Activated naive CD8-positive, alpha-beta T cell treated with anti-CD3 and anti-CD28 coated beads, Interleukin-2, amount 50 U/mL, for 24 hours (primary cell): ENCODE data around the gene SDE2.
"Not testable (repeated sequence)": the region's sequence is repeated elsewhere in the genome, so short reads cannot be mapped to it uniquely, and the experiment has no call there.

Experiments used
- ATAC-seq: fragments of 150-1000 bp; cut with Tn5 transposase; one replicate; pipeline ENCODE4 v1.10.0; 2021
- DNase-seq: peaks from one replicate; pipeline ENCODE4 v3.0.0; 2021
- H3K27ac Mint-ChIP-seq: one replicate; pipeline ENCODE4 v1.8.0; 2021; ENCODE audit warnings: mild to moderate bottlenecking, mixed read lengths
- H3K27me3 Mint-ChIP-seq: one replicate; pipeline ENCODE4 v1.8.0; 2021; ENCODE audit warnings: mixed read lengths
- H3K36me3 Mint-ChIP-seq: one replicate; pipeline ENCODE4 v1.8.0; 2021; ENCODE audit warnings: low read depth, mixed read lengths
- H3K4me1 Mint-ChIP-seq: one replicate; pipeline ENCODE4 v1.8.0; 2021; ENCODE audit warnings: mixed read lengths
- H3K4me3 Mint-ChIP-seq: one replicate; pipeline ENCODE4 v1.8.0; 2021; ENCODE audit warnings: mild to moderate bottlenecking, moderate library complexity, mixed read lengths
- H3K9me3 Mint-ChIP-seq: one replicate; pipeline ENCODE4 v1.8.0; 2021; ENCODE audit warnings: mixed read lengths

The SDE2 gene

GRCh38 chr1:226023735-226024134 lies 24.6 kb upstream of the SDE2 start:
- H3K36me3 Mint-ChIP-seq, result no peaks in the 10 kb centered on the region
- no peaks in the 10 kb centered on the region for H3K27me3 Mint-ChIP-seq
- H3K27ac Mint-ChIP-seq, result no peak overlapping the region
- no peak for DNase-seq
- H3K4me1 Mint-ChIP-seq, result peaks cover 3% of the 10 kb centered on the region
- ATAC-seq, result no peak
- no peaks in the 10 kb centered on the region for H3K9me3 Mint-ChIP-seq
- H3K4me3 Mint-ChIP-seq, result no peak overlapping the region

DNA sequence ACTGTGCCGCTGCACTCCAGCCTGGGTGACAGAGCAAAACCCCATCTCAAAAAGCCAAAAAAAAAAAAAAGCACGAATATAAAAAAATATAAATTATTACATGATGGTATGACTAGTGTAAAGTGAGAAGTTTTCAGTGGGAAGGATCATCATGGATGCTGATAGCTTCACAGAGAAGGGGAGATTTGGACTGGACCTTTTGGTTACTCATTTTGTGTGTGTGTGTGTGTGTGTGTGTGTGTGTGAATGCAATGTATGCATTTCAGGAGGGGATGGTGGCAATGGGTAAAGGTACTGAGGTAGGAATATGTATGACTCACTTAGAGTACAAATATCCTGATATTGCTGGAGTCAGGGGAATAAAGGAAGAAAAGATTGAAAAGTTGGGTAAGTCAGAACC lies 22.7 kb upstream of the SDE2 start:
- no peak for ATAC-seq
- Mint-ChIP-seq H3K27ac (peak overlapping the region; percentile 12), H3K9me3 (no peaks in the 10 kb centered on the region), H3K27me3 (no peaks in the 10 kb centered on the region), H3K4me1 (no peaks in the 10 kb centered on the region), H3K36me3 (no peaks in the 10 kb centered on the region), H3K4me3 (no peak overlapping the region)
- DNase-seq, result no peak

GRCh38 chr1:226021401-226021800 lies 22.3 kb upstream of the SDE2 start:
- Mint-ChIP-seq H3K27ac (no peak overlapping the region), H3K4me3 (no peak overlapping the region), H3K9me3 (no peaks in the 10 kb centered on the region), H3K4me1 (no peaks in the 10 kb centered on the region), H3K27me3 (no peaks in the 10 kb centered on the region), H3K36me3 (no peaks in the 10 kb centered on the region)
- no peak for ATAC-seq
- DNase-seq, result no peak

DNA sequence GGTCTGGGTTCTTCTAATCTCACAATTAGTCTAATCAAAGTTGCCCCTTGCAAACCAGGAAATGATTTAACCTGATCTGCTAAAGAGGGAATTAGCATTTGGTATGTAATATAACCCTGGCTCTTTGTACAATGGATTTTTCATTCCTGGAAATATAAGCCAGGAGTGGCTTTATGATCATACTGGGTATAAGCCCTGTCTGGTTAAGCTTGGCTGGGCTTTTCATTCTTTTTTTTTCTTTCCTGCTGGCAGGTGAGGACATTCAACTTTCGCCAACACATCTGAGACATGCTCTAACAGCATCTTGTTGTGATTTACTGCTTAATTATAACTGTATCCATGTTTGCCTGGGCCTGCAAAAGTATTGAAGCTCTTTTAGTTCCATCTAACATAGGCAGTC lies 20.4 kb upstream of the SDE2 start:
- no peaks in the 10 kb centered on the region for H3K27me3 Mint-ChIP-seq
- no peaks in the 10 kb centered on the region for H3K36me3 Mint-ChIP-seq
- no peak overlapping the region for H3K4me3 Mint-ChIP-seq
- no peak for ATAC-seq
- H3K4me1 Mint-ChIP-seq, result no peaks in the 10 kb centered on the region
- no peak for DNase-seq
- no peak overlapping the region for H3K27ac Mint-ChIP-seq
- no peaks in the 10 kb centered on the region for H3K9me3 Mint-ChIP-seq

DNA sequence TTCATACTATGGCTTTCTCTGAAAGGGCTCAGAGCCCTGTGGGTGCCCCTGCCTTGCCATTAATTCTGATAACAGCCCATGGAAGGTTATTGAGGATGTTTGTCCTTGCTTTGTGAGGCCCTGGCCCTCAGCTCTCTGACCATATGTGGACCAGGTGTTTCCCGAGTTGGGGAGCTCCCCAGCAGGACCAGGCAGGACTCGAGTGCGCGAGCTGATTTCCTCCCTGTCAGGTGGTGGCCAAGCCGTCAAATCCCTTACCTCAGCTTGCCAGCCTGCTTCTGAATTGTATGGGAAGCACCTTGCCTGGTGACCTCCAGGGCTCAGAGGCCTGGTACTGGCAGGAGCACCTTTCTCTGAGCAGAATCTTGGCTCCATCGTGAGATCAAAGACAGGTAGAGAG lies 17.9 kb upstream of the SDE2 start:
- H3K4me1 Mint-ChIP-seq, result no peaks in the 10 kb centered on the region
- ATAC-seq, result no peak
- H3K36me3 Mint-ChIP-seq, result no peaks in the 10 kb centered on the region
- H3K27me3 Mint-ChIP-seq, result no peaks in the 10 kb centered on the region
- no peak overlapping the region for H3K4me3 Mint-ChIP-seq
- no peak overlapping the region for H3K27ac Mint-ChIP-seq
- H3K9me3 Mint-ChIP-seq, result no peaks in the 10 kb centered on the region
- DNase-seq, result no peak

DNA sequence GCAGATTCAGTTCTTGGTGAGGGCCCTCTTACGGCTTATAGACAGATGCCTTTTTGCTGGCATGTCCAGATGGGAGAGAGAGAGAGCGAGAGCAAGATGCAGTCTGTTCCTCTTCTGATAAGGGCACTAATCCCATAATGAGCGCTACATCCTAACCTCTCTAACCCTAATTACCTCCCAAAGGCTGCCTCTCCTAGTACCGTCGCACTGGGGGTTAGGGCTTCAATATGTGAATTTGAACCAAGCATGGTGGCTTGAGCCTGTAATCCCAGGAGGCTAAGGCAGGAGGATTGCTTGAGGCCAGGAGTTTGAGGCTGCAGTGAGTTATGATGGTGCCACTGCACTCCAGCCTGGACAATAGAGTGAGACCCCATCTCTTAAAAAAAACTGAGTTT lies 10.5 kb upstream of the SDE2 start:
- H3K4me1 Mint-ChIP-seq, result peaks cover 6% of the 10 kb centered on the region
- no peak for ATAC-seq
- no peaks in the 10 kb centered on the region for H3K36me3 Mint-ChIP-seq
- H3K9me3 Mint-ChIP-seq, result no peaks in the 10 kb centered on the region
- no peak overlapping the region for H3K27ac Mint-ChIP-seq
- no peak for DNase-seq
- no peaks in the 10 kb centered on the region for H3K27me3 Mint-ChIP-seq
- H3K4me3 Mint-ChIP-seq, result no peak overlapping the region

DNA sequence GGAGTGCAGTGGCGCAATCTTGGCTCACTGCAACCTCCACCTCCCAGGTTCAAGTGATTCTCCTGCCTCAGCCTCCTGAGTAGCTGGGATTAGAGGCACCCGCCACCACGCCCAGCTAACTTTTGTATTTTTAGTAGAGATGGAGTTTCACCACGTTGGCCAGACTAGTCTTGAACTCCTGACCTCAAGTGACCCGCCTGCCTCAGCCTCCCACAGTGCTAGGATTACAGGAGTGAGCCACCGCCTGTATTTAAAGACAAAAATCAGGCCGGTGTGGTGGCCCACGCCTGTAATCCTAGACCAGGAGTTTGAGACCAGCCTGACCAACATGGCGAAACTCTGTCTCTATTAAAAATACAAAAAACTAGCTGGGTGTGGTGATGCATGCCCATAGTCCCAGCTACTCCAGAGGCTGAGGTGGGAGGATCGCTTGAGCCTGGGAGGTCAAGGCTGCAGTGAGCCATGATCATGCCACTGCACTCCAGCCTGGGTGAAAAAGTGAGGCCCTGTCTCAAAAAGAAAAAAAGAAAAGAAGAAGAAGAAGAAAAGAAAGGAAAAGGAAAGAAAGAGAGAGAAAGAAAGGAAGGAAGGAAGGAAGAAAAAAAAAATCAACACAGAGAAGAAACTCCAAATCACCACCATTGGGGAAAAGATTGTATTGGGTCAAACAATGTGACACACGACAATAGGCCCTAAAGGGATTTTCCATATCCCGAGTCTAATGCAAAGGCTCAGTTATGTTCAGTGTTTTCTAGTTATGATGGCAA lies 8.2 kb upstream of the SDE2 start:
- H3K27me3 Mint-ChIP-seq, H3K4me3 Mint-ChIP-seq, DNase-seq, ATAC-seq, H3K9me3 Mint-ChIP-seq, H3K27ac Mint-ChIP-seq, H3K36me3 Mint-ChIP-seq: not testable (repeated sequence)
- H3K4me1 Mint-ChIP-seq, result peaks cover 27% of the 10 kb centered on the region

DNA sequence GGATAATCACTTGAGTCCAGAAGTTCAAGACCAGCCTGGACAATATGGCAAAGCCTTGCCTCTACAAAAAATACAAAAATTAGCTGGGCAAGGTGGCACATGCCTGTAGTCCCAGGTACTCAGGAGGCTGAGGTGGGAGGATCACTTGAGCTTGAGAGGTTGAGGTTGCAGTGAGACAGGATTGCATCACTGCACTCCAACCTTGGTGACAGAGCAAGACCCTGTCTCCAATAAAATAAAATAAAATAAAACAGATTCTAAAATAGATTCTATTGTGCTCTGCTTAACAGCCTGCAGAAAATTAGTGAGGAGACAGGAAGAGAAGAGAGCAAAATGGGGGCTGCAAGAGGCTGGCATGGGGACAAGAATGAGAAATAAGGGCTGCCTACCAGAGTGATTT lies 7.5 kb upstream of the SDE2 start:
- H3K36me3 Mint-ChIP-seq, result peaks cover 2% of the 10 kb centered on the region
- H3K27me3 Mint-ChIP-seq, result no peaks in the 10 kb centered on the region
- no peak overlapping the region for H3K27ac Mint-ChIP-seq
- peaks cover 33% of the 10 kb centered on the region for H3K4me1 Mint-ChIP-seq
- no peaks in the 10 kb centered on the region for H3K9me3 Mint-ChIP-seq
- ATAC-seq, result no peak
- H3K4me3 Mint-ChIP-seq, result no peak overlapping the region
- no peak for DNase-seq

GRCh38 chr1:226004396-226004795 lies 5.3 kb upstream of the SDE2 start:
- no peaks in the 10 kb centered on the region for H3K9me3 Mint-ChIP-seq
- ATAC-seq (no peak), DNase-seq (no peak)
- H3K36me3 Mint-ChIP-seq, result peaks cover 2% of the 10 kb centered on the region
- no peak overlapping the region for H3K4me3 Mint-ChIP-seq
- H3K27me3 Mint-ChIP-seq, result no peaks in the 10 kb centered on the region
- peaks cover 48% of the 10 kb centered on the region for H3K4me1 Mint-ChIP-seq
- peak overlapping the region; percentile 62 for H3K27ac Mint-ChIP-seq

DNA sequence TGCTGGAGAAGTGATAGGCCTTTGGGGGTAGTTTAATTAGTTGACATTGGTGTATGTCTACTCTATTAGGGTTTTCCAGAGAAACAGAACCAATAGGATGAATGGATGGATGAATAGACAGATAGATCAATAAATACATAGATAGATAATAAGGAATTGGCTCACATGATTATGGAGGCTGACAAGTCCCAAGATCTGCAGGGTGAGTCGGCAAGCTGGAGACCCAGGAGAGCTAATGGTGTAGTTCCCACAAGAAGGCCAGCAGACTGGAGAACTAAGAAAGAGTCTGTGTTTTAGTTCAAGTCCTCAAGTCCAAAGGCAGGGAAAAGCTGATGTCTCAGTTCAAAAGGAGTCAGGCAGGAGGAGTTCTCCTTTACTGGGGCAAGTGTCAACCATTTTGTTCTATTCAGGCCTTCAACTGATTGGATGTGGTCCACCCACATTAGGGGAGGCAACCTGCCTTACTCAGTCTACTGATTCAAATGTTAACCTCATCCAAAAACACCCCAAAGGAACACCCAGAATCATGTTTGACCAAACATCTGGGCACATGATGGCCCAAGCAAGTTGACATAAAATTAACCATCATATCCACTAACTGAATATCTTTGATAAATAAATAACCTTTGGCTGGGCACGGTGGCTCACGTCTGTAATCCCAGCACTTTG lies 4.5 kb upstream of the SDE2 start:
- H3K36me3 Mint-ChIP-seq, result peaks cover 8% of the 10 kb centered on the region
- peaks cover 54% of the 10 kb centered on the region for H3K4me1 Mint-ChIP-seq
- H3K4me3 Mint-ChIP-seq, result peak overlapping the region; percentile 5
- ATAC-seq (no peak), DNase-seq (no peak)
- H3K27me3 Mint-ChIP-seq, result no peaks in the 10 kb centered on the region
- H3K9me3 Mint-ChIP-seq, result no peaks in the 10 kb centered on the region
- H3K27ac Mint-ChIP-seq, result peak overlapping the region; percentile 62

- H3K4me1 Mint-ChIP-seq, result peaks cover 62% of the 10 kb centered on the region
- H3K27ac Mint-ChIP-seq, result peak overlapping the region; percentile 87
- peak; percentile 57 for DNase-seq
Observed at GRCh38 chr1:226002667-226003501, 3.7 kb upstream of the SDE2 start.

DNA sequence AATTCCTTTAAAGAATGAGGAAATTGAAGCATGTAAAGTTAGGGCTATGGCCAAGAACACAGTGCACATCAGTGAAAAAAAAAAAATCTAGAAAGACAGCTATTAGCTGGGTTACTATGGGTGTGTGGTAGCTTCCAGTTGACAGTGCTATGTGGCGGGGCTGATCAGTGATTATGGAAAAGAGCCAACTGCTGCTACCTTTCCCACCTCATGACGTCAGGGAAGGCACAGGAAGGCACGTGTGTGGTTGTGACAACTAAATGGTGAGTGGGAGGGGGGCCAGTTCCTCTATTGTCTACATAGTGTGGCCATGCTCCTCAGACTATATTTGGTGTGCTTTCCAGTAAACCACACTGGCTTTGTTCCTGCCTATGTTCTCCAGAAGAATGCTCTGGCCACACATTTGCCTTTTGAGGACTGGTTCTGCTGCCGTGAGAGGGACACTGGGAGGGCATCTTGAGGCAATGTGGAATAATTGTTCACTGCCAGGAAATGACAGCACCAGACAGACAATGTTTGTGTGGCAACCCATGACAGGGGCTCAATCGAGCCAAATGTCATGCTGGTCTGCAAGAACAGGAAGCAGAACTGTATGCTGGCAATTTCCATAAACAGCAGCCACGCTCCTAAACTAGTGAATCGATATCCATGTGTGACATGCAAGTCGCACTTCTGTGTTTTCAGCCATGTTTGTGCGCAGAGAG lies 3.0 kb upstream of the SDE2 start:
- DNase-seq (peak; percentile 67), ATAC-seq (peak; percentile 36)
- H3K4me1 Mint-ChIP-seq, result peaks cover 68% of the 10 kb centered on the region
- H3K36me3 Mint-ChIP-seq, result peaks cover 9% of the 10 kb centered on the region
- no peaks in the 10 kb centered on the region for H3K27me3 Mint-ChIP-seq
- peak overlapping the region; percentile 87 for H3K27ac Mint-ChIP-seq
- peak overlapping the region; percentile 59 for H3K4me3 Mint-ChIP-seq
- no peaks in the 10 kb centered on the region for H3K9me3 Mint-ChIP-seq

More at GRCh38 chr1:226002667-226003501, 3.7 kb upstream of the SDE2 start:
- H3K27me3 Mint-ChIP-seq, result no peaks in the 10 kb centered on the region
- ATAC-seq, result peak; percentile 31
- H3K36me3 Mint-ChIP-seq, result peaks cover 8% of the 10 kb centered on the region
- H3K9me3 Mint-ChIP-seq, result no peaks in the 10 kb centered on the region
- H3K4me3 Mint-ChIP-seq, result peak overlapping the region; percentile 59

DNA sequence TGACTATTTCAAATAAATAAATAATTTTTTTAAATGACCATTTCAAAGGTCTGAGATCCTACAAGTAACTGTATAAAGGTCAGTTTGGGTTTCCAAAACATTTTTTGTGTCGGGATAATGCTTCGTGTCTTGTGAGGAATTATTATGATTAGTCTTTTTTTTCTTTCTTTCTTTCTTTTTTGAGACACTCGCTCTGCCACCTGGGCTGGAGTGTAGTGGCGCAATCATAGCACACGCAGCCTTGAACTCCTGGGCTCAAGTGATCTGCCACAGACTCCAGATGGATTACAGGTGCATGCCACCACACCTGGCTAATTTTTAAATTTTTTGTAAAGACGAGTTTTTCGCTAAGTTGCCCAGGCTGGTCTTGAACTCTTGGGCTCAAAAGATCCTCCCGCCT lies 1.9 kb upstream of the SDE2 start:
- Mint-ChIP-seq H3K9me3 (no peaks in the 10 kb centered on the region), H3K36me3 (peaks cover 14% of the 10 kb centered on the region), H3K27ac (peak overlapping the region; percentile 99), H3K4me3 (no peak overlapping the region), H3K4me1 (peaks cover 77% of the 10 kb centered on the region), H3K27me3 (no peaks in the 10 kb centered on the region)
- DNase-seq, result no peak
- ATAC-seq, result no peak

- DNase-seq, result peak; percentile 24
- peaks cover 17% of the 10 kb centered on the region for H3K36me3 Mint-ChIP-seq
- H3K4me3 Mint-ChIP-seq, result peak overlapping the region; percentile 99
- ATAC-seq, H3K27me3 Mint-ChIP-seq, H3K9me3 Mint-ChIP-seq: not testable (repeated sequence)
- peak overlapping the region; percentile 99 for H3K27ac Mint-ChIP-seq
- peaks cover 82% of the 10 kb centered on the region for H3K4me1 Mint-ChIP-seq
Observed at GRCh38 chr1:226000493-226001081, 1.4 kb upstream of the SDE2 start.
